ENCODE measurements around the gene EXOC1L. TPM values are rescaled to one million over a fixed set of nuclear protein-coding genes. Genes with fewer than 3 reads are reported as not detected.

The EXOC1L gene, protein sequence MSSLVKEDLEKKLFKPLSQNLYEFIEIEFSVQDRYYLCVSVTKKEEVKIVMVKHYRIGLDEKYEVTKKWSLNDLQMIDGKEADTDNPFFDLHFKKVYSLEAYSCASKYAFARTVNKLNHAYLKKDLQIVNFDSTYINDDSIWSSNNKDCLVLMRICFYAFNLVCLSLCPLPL
- total RNA-seq, result not detected

DNA sequence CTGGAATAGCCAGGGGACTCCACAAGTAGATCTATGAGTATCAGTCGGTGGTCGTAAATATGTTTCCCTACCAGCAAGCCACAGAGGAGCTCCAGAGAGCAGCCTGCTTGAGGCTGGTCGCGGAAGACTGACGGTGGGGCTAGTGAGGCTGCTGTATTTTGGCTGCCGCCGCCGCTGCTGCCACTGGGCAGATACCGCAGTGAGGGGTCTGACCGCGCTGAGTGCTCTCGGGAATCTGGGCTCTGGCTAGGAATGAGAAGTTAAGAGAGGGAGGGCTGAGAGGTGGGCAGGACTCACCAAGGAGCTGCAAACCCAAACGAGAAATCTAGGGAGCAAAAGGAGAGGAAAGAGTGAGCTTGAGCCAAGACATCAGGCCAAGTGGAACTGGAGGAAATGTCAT lies at the start of gene EXOC1L:
TSS of gene EXOC1L (plus strand) at position 157 of the 400 bp plus-strand sequence. CDS start at position 394, 237 bp downstream.
- TF ChIP-seq, protein P1, sequence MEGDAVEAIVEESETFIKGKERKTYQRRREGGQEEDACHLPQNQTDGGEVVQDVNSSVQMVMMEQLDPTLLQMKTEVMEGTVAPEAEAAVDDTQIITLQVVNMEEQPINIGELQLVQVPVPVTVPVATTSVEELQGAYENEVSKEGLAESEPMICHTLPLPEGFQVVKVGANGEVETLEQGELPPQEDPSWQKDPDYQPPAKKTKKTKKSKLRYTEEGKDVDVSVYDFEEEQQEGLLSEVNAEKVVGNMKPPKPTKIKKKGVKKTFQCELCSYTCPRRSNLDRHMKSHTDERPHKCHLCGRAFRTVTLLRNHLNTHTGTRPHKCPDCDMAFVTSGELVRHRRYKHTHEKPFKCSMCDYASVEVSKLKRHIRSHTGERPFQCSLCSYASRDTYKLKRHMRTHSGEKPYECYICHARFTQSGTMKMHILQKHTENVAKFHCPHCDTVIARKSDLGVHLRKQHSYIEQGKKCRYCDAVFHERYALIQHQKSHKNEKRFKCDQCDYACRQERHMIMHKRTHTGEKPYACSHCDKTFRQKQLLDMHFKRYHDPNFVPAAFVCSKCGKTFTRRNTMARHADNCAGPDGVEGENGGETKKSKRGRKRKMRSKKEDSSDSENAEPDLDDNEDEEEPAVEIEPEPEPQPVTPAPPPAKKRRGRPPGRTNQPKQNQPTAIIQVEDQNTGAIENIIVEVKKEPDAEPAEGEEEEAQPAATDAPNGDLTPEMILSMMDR (IDR thresholded peaks at IDR 0.05; ENCODE audit: low read depth), result no peak

DNA sequence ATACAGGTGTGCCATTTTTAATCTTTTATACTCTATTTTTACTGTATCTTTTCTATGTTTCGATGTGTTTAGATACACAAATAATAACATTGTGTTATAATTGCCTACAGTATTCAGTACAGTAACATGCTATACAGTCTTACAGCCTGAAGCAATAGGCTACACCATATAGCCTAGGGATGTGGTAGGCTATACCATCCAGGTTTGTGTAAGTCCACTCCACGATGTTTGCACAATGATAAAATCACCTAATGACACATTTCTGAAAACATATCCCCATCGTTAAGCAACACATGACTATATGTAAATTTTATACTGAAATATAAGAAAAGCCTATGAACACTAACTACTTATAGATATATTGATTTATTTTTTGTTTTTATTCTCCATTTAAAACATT lies 48.9 kb upstream of the EXOC1L start:
- TF ChIP-seq, protein P1 (IDR thresholded peaks at IDR 0.05; ENCODE audit: low read depth), result no peak

DNA sequence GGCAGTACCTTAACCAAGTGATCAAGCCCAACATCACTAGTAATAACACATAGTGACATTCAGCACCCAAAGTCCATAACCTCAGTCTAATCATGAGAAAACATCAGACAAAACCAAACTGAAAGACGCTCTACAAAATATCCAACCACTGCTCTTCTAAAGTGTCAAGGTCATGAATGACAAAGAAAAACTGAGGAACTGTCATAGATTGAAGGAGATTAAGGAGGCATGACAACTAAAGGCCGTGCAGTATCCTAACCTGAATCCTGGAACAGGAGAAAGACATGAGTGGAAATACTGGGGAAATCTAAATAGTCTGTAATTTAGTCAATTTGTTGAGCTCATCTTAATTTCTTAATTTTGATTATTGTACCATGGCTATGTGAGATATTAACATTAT lies 38.2 kb upstream of the EXOC1L start:
- TF ChIP-seq, protein P1 (IDR thresholded peaks at IDR 0.05; ENCODE audit: low read depth), result no peak

DNA sequence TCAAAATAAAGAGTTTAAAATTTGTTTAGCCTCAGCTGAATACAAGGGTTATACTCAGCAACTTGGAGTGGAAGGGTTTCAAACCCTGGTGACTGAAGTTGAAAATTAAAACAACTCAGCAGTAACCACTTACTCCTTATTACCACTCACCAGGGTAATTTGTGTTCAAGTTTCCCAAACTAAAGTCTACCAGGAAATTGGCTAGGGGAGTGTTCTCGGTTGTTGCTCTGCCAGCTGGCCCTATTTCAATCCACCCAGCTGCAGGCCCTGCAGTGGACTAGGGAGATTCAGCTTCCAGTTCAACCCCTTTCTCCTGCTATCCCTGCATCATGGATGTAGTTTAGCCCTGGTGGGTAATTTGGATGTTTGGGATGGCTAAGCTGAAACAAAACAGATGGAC lies 37.8 kb upstream of the EXOC1L start:
- TF ChIP-seq, protein P1 (IDR thresholded peaks at IDR 0.05; ENCODE audit: low read depth), result no peak

DNA sequence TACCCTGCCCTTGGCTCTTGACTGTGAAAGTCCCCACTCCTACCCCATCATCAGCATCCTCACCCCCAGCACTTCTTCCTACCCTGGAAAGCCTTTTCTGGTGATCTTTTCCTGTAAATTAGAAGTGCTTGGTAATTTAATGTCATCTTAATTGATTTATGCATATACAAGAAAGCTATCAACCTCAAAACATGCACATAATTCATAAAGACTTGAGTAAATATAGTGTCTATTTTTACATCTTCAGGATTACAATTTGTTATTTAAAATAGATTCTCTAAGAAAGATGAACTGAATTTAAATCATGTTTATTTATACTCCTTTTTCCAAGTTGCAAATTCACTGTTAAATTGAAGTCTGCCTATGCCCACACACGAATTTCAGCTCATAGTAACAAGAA lies 36.0 kb upstream of the EXOC1L start:
- TF ChIP-seq, protein P1 (IDR thresholded peaks at IDR 0.05; ENCODE audit: low read depth), result no peak

DNA sequence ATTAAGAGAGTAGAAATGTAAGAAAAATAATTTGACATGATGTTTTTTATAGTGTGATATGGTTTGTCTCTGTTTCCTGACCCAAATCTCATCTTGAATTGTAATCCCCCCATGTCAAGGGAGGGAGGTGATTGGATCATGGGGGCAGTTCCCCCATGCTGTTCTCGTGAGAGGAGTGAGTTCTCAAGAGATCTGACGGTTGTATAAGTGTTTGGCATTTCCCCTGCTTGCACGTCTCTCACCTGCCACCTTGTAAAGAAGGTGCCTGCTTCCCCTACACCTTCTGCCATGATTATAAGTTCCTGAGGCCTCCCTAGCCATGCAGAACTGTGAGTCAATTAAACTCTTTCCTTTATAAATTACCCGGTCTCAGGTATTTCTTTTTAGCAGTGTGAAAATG lies 34.8 kb upstream of the EXOC1L start:
- TF ChIP-seq, protein P1 (IDR thresholded peaks at IDR 0.05; ENCODE audit: low read depth), result no peak

DNA sequence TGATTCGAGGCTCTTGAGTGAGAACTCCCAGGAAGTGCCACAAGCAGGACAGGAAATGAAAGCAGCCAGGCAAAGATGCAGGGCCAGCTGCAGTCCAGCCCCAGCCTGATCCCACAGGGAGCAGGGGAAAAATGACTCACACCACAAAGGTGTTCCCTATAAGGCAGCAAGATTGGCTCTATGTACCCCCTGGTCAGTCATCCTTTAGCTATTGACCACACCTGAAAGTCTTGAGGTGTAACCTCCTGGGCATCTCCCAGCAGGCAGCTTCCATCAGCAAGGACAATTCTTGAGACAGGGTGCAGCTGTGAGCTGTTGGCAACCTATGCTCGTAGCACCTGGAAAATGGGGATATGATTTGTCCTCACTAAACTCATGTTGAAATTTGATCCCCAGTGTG lies 27.9 kb upstream of the EXOC1L start:
- TF ChIP-seq, protein P1 (IDR thresholded peaks at IDR 0.05; ENCODE audit: low read depth), result no peak
